ENCODE data around the gene C14orf119.

The C14orf119 gene

DNA sequence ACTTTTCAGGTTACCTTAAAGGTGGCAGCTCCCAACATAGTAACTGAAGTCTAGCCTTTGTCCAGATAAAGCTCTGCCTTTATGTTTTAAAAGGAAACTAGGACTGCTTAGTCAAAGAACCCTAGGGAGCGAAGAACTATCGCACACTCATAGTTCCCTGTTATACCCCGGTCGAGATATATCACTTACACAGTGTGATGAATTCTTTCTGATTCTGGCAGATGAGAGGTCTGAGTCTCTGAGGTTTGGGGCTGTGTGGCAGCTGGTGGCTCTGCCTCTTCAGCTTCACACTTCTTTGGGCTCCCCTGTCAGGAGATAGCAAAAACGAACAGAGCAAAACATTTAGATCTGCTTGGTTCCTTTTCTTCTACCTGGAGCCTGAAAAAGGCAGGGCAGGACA lies 17.3 kb upstream of the C14orf119 start:
- no peak for DNase-seq (ENCODE audit: low spot score)
- in situ Hi-C loops (cut with MboI; ENCODE audit: low pct_unique_long_range_greater_than_20kb, low sequenced_read_pairs, unreplicated experiment), result no loop called here
- no peak for TF ChIP-seq CTCF (IDR thresholded peaks at IDR 0.05; ENCODE audit: extremely low read depth, insufficient read depth, missing control alignments)

- DNase-seq (ENCODE audit: low spot score), result no peak
- in situ Hi-C loops (cut with MboI; ENCODE audit: low pct_unique_long_range_greater_than_20kb, low sequenced_read_pairs, unreplicated experiment), result no loop called here
- TF ChIP-seq CTCF (IDR thresholded peaks at IDR 0.05; ENCODE audit: extremely low read depth, insufficient read depth, missing control alignments), result no peak
Observed at GRCh38 chr14:23078692-23079116, 16.6 kb upstream of the C14orf119 start.

GRCh38 chr14:23079716-23080115 lies 15.6 kb upstream of the C14orf119 start:
- in situ Hi-C loops (cut with MboI; ENCODE audit: low pct_unique_long_range_greater_than_20kb, low sequenced_read_pairs, unreplicated experiment), result no loop called here
- no peak for TF ChIP-seq CTCF (IDR thresholded peaks at IDR 0.05; ENCODE audit: extremely low read depth, insufficient read depth, missing control alignments)
- DNase-seq (ENCODE audit: low spot score), result no peak

GRCh38 chr14:23080474-23080873 lies 14.8 kb upstream of the C14orf119 start:
- in situ Hi-C loops (cut with MboI; ENCODE audit: low pct_unique_long_range_greater_than_20kb, low sequenced_read_pairs, unreplicated experiment), result no loop called here
- DNase-seq (ENCODE audit: low spot score), result no peak
- no peak for TF ChIP-seq CTCF (IDR thresholded peaks at IDR 0.05; ENCODE audit: extremely low read depth, insufficient read depth, missing control alignments)

- in situ Hi-C loops (cut with MboI; ENCODE audit: low pct_unique_long_range_greater_than_20kb, low sequenced_read_pairs, unreplicated experiment), result no loop called here
- no peak for TF ChIP-seq CTCF (IDR thresholded peaks at IDR 0.05; ENCODE audit: extremely low read depth, insufficient read depth, missing control alignments)
- DNase-seq (ENCODE audit: low spot score), result no peak
Observed at GRCh38 chr14:23085458-23085857, 9.8 kb upstream of the C14orf119 start.

GRCh38 chr14:23086565-23086964 lies 8.7 kb upstream of the C14orf119 start:
- no peak for DNase-seq (ENCODE audit: low spot score)
- in situ Hi-C loops (cut with MboI; ENCODE audit: low pct_unique_long_range_greater_than_20kb, low sequenced_read_pairs, unreplicated experiment), result no loop called here
- TF ChIP-seq CTCF (IDR thresholded peaks at IDR 0.05; ENCODE audit: extremely low read depth, insufficient read depth, missing control alignments), result no peak
